HFF-Myc (cell line): ENCODE results near the gene MTG1.

ENCODE experiments used
- DNase-seq: peaks from one replicate; pipeline ENCODE4 v3.0.0-alpha.2; 2011; ENCODE audit warnings: low read depth; ENCODE audit errors: extremely low read depth
- H3K4me3 ChIP-seq: replicated peaks from 2 replicates; pipeline ENCODE4 v1.5.1; 2011; ENCODE audit warnings: low read depth, mild to moderate bottlenecking, control low read depth, low read length
- CTCF ChIP-seq: IDR thresholded peaks from 2 replicates; pipeline ENCODE4 v1.5.1; 2012; ENCODE audit warnings: mild to moderate bottlenecking, low read depth, low read length, control low read depth; ENCODE audit errors: missing control alignments

The MTG1 gene

GRCh38 chr10:133461027-133461426, 67.1 kb downstream of the MTG1 start:
- H3K4me3 ChIP-seq: no peak overlapping the region
- TF ChIP-seq CTCF: no peak
- no peak for DNase-seq

- DNase-seq: no peak
- H3K4me3 ChIP-seq: no peak overlapping the region
- TF ChIP-seq CTCF: no peak
Measured at GRCh38 chr10:133461841-133462240, 67.9 kb downstream of the MTG1 start.

DNA sequence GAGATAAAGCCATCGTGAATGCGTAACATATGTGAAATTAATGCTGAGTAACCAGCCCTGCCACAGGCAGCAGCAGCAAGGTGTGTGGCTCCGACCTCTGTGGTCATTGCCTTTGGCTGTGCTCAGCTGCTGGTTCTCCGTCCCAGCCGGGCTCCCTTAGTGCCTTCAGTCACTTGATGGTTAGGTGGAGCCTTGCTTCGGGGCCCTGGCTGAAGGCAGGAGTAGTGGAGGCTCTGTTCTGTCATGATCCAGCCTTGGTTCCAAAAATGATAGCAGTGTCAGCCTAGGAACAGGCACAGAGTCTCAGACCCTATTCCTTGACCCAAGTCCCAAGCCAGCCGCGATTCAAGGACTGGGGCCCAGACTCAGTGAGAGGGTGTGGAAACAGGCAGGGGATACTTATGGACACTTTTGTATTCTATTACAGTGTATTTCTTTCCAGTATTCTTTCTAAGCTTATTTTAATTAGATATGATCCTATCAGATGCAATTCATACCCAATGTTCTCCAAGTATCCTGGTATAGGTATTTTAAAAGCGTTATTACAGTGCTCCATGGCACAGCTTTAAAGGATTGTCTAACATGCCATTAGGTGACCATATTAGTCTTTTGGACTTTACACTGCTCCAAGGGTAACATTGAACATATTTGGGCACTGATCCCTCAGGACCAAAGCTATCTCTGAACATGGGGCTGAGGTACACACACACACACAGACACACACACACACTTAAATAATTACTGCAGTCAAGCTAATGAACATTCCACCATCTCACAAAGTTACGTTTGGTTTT, 68.8 kb downstream of the MTG1 start:
- TF ChIP-seq CTCF: no peak
- DNase-seq: no peak
- no peak overlapping the region for H3K4me3 ChIP-seq

- H3K4me3 ChIP-seq: no peak overlapping the region
- TF ChIP-seq CTCF: no peak
- DNase-seq: no peak
Measured at GRCh38 chr10:133464582-133465031, 70.7 kb downstream of the MTG1 start.

DNA sequence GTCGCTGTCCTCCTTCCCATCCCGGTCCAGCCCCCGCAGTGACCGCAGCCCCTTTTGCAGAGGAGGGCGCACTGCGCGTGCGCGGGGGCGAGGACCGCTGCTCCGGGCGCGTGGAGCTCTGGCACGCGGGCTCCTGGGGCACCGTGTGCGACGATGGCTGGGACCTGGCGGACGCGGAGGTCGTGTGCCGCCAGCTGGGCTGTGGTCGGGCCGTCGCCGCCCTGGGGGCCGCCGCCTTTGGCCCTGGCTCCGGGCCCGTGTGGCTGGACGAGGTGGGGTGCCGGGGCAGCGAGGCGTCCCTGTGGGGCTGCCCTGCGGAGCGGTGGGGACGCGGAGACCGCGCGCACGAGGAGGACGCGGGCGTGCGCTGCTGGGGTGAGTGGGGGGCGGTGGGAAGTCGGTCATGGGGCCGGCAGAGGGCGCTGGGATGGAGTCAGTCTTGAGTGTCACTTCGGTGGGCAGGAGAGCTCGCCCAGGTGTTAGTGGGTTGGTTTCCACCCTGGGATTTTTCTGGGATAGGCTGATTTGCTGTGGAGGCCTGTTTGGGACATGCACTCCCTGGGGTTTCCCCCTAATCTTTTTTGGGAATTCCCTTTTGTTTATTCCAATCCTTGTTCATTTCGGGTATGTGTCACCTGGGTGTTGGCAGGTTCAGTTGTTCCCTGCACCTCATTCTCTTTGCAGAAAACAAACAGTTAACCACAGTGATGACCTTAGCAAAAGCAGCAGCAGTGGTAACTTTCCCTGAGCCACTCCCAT, 71.4 kb downstream of the MTG1 start:
- no peak for TF ChIP-seq CTCF
- no peak overlapping the region for H3K4me3 ChIP-seq
- no peak for DNase-seq

DNA sequence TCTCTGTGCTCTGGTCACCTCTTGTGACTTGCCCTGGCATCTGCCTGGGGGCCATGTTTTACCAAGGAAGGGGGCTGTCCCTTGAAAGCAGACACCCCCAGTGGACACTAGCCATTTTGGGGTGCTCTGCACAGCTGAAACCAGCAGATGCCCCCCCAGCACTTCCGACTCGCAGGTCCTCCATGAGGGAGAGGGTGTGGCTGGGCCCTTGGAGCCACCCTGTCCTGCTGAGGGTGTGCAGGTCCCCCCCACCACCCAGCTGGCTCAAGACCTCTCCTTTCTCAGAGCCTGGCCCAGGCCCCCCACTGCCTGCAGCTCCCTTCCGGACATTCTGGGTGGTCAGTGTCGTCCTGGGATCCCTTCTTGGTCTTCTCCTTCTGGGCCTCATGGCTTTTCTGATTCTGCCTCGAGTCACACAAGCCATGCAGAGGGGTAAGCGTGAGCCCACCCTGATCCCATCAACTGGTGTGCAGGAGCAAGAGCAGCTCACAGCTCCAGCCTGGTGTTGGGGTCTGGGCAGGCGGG, 72.1 kb downstream of the MTG1 start:
- H3K4me3 ChIP-seq: no peak overlapping the region
- no peak for TF ChIP-seq CTCF
- DNase-seq: no peak
